GM18517 (cell line): Measurements from ENCODE around the gene STARD10.
"Not testable (repeated sequence)": the region's sequence is repeated elsewhere in the genome, so short reads cannot be mapped to it uniquely, and the experiment has no call there.

Experiments used
- ATAC-seq: cut with Tn5 transposase; IDR thresholded peaks from one replicate; pipeline ENCODE4 v1.9.1; 2021; ENCODE audit warnings: mild to moderate bottlenecking, moderate library complexity; ENCODE audit not compliant: unreplicated experiment

Gene STARD10

DNA sequence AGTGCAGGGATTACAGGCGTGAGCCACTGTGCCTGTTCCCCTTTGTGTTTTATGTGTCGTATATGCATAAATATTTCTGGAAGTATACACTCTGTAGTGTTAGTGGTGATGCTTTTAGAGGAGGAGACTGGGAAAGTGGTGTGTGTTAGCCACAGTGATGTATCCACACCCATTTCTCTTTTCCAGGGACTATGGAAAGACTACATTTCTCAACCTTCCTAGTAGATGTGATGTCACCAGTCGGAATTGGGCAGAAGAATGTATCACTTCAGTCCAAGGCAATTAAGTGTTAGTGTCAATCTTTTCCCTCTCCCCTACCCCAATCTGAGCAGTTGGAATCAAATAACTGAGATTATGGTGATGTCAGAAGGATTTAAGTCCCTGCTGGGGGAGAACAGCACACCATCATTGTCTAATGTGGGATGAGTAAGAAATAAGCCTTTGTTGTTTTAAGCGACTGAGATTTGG is 14.5 kb upstream of the STARD10 start:
- no peak for ATAC-seq

DNA sequence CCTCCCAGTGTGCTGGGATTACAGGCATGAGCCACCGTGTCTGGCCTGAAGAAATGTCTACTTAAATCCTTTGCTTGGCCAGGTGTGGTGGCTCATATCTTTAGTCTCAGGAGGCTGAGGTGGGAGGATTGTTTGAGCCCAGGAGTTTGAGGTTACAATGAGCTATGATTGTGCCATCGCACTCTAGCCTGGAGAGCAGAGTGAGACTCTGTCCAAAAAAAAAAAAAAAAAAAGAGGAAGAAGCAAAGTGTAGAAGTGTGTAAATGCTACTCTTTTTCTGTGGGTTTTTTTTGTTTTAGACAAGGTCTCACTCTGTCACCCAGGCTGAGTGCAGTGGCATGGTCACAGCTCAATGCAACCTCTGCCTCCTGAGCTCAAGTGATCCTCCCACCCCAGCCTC is 13.9 kb upstream of the STARD10 start:
- ATAC-seq, result no peak

DNA sequence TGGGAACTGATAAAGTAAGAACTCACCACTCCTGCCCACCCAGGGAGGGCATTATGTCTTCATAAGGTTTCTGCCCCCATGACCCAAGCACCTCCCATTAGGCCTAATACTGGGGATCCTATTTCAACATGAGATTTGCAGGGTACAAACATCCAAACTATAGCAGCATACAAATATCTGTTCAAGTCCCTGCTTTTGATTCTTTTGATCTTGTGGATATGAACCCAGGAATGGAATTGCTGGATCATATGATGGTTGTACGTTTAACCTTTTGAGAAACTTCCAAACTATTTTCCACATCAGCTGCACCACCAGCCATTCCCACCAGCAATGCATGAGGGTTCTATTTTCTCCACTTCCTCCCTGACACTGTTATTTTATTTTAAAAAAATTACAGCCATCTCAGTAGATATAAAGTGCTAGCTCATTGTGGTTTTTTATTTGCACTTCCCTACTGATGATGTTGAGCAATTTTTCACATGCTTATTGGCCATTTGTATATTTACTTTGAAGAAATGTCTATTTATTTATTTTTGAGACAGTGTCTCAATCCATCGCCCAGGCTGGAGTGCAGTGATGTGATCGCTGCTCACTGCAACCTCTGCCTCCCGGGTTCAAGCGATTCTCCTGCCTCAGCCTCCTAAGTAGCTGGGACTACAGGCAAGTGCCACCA is 13.3 kb upstream of the STARD10 start:
- ATAC-seq, result no peak

DNA sequence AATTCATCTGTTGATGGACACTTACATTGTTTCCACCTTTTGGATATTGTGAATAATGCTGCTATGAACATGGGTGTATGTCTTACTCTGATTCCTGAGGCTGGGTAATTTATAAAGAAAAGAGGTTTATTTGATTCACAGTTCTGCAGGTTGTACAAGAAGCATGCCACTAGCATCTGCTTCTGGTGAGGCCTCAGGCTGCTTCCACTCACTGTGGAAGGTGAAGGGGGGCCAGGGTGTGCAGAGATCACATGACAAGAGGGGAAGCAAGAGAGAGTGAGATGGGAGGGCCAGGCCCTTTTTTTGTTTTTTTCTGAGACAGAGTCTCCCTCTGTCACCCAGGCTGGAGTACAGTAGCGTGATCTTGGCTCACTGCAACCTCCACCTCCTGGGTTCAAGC is 12.5 kb upstream of the STARD10 start:
- ATAC-seq, result not testable (repeated sequence)

DNA sequence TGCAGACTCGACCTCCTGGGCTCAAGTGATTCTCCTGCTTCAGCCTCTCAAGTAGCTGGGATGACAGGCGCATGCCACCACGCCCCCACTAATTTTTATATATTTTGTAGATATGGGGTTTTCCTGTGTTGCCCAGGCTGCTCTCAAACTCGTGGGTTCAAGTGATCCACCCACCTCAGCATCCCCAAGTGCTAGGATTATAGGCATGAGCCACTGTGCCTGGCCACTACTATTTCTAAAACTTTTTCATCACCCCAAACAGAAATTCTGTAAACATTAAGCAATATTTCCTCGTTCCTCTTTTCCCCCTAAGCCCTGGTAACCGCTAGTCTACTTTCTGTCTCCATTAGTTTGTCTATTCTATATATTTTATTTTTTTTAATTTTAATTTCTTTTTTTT is 11.4 kb upstream of the STARD10 start:
- no peak for ATAC-seq

DNA sequence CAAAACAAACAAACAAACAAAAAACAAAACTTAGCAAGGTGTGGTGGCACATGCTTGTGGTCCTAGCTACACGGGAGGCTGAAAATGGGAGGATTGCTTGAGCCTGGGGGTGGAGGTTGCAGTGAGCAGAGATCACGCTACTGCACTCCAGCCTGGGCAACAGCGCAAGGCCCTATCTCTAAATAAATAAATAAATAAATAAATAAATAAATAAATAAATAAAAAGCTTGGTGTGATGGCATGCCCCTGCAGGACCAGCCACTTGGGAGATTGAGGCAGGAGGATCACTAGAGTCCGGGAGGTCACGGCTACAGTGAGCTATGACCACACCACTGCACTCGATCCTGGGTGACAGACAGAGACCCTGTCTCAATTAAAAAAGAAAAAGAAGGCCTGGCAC is 9.0 kb upstream of the STARD10 start:
- ATAC-seq, result no peak

DNA sequence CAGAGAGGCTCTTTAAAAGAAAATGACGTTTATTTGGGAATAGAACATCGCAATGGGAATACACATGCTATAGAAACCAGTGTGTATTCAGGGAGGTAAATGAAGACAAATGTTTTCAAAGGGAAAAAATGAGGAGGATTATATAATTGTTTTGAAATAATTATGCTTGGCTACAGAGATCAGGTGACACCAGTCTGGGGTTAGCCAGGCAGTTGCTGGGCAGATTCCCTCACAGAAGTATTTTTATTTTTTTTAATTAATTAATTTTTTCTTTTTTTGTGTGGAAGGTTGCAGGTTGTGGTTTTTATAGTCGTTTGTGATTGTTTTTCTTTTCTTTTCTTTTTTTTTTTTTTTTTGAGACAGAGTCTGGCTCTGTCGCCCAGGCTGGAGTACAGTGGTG is 5.6 kb upstream of the STARD10 start:
- ATAC-seq, result no peak

DNA sequence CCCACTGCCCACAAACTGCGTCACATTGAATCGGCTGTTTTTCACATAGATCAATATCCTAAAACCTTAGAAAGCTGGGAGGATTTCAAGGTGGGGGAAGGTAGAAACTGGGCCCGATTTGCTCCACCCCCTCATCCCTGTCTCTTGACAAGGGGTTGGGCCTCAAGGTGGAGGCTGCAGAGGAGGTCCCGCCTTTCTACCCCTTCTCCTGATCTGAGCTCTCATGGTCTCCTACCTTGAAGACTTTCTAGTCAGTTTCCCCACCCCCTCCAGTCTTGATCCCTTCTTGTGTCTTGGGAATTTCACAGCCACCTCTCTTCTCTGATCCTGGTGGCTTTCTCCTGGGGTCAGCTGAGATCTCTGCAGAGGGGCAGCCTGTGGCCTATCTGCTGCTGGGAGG is 4.5 kb upstream of the STARD10 start:
- ATAC-seq, result no peak

DNA sequence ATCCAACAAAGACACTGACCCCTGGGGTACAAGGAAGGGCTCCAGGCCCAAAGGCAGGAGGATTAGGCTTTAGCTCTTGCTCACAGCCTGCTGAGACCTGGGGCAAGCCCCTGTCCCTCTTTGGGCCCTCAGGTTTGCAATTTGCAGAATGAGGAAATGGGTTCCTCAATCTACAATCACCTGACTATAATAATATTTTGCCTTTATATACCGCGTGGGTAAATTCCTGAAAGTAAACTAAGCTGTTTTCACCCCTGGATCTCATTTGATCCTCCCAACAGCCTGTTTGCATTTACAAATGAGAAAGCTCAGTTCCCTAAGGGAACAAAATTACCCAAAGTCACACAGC is 797 bp downstream of the STARD10 start:
- no peak for ATAC-seq

DNA sequence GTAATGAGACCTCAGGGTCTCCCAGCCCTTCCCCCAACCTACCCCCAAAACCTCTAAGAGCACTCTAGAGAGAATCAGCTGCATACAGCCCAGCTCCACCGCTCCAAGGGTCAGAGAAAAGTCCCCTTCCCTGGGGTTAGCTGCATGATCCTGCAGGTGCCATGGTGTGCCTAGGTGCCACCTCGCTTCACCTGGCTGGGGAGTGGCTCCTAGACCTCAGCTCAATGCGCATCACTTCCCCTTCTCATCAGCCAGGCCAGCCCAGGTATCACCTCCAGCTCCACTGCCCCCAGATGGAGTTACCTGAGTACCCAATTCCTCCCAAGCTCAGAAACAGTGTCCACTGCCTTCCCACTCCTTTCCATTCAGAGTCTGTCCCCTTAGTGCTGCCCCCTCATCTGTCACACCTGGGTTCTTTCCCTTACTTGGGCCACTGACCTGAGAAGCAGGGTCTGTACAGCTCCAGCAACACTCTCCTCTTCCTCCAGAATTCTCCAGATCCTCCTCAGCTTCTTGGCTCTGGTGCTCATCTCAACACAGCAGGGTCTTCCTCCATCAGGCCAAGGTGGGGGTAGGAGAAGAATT is 1.3 kb downstream of the STARD10 start:
- no peak for ATAC-seq

DNA sequence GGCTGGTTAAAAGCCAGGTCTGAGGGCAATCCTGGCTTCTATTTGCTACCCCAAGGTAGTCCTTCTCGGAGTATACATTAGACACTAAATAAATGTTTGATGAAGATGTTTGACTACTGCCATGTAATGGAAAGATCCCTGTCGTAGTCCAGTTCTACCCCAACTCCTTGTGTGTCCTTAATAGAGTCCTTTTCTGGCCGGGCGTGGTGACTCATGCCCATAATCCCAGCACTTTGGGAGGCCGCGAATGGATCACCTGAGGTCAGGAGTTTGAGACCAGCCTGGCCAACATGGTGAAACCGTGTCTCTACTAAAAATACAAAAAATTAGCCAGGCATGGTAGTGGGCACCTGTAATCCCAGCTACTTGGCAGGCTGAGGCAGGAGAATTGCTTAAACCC is 2.6 kb downstream of the STARD10 start:
- not testable (repeated sequence) for ATAC-seq

DNA sequence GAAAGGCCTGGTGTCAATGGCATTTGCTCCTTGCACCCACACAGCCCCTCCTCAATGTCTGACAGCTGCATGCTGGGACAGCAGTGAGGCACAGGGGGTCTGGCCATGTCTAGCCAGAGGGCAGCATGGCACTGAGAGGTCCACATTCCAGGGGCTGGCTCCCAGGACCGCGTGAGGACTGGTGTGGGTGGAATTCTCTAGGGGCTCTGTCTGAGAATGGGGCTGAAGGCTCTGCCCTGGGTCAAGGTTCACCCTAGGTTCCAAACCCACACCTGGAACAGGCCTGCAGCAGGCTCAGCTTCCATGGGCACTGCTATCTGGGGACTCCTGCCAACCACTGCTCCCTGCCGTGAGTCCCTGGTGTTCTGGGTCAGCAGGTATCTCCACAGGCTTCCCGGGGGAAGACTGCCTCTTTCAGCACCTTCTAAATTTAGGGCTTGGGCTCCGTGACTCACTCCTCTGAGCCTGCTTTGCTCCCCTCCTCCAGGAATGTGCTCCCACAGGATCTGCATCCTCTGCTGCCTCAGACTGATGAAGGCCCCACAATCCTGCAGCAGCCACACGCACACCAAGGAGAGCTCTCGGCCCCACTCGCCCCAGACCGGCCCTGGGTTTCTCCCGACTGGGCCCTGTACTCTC is 4.2 kb downstream of the STARD10 start:
- no peak for ATAC-seq

DNA sequence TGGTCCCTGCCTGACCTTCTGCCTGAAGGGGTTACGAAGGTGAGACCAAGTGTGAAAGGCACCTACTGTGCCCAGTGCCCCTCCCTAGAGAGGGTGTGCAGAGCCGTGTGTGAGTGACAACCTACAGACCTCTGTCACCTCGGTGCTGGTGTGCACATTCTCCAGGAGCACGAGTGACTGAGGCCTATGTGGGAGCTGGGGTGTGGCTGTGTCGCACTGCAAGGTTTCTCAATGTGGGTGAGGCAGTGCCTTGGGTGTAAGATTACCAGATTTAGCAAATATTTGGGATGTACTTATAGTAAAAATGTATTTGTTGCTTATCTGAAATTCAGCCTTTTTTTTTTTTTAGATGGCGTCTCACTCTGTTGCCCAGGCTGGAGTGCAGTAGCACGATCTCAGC is 5.6 kb downstream of the STARD10 start:
- ATAC-seq, result no peak

DNA sequence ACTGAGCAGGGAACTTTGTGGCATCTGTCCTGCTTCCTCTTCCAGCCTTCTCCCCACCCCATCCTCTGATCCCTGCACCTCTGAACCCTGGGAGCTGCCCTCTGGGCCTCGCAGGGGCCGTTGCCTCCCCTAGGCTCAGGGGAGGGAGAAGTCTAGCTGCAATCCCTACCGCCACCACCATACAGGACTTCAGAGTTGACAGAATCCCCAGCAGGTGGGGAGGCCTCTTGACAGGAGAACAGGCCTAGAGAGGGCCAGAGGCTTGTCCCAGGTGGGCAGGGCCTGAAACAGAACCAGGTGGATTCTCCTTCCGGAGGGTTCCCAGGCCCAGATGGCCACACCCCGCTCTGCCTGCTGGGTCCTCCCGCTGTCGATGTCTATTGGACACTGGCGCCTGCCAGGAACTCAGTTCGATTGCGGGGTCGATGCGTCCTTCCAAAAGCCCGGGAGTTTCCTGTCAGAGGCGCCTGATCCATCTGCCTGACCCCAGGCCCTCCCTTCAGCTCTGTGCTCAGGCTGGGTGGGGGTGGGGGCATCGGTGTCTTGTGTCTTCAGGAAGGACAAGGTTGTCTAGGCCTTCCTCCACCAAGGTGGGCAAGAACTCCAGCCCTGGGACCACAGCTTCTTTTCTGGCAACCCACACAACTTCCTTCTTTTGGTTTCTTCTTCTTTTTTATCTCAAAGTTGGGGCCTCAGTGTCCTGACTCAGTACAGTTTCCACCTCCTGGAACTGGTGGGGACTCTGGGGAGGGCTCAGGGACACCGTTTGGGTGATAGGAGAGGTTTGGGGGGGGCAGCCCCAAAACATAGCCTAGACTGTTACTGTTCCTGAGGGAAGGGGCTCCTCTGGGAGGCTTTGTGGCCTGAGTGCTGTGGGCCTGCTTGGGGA is 6.4 kb downstream of the STARD10 start:
- no peak for ATAC-seq

DNA sequence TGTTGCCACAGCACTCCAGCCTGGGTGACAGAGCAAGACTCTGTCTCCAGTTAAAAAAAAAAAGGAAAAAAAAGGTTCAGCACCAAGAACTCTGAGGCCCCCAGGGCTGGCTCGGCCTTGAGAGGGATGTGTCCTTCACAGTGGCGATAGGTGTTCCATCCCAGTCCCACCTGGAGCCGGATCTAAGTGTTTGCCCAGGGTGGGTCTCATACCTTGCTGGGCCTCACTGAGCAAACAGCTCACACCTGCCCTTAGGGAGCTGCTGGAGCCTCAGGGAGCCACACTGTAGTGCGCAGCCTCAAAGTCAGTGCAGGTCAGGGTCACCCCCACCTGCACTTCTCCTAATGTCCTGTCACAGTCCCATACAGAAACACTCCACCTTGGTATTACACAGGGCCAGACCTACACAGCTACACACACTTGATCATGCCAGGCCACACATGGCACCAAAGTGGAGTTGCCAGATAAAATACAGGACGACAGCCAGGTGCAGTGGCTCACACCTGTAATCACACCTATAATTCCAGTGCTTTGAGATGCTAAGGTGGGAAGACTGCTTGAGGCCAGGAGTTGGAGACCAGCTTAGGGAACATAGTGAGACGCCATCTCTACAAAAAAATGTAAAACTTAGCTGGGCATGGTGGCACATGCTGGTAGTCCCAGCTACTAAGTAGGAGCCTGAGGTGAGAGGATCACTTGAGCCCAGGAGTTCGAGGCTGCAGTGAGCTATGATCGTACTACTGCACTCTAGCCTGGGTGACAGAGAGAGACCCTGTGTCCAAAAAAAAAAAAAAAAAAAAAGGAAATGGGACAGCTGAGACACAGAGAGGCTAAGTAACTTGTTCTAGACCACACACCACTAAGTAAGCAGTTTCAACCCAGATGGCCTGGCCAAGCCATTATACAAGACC is 7.3 kb downstream of the STARD10 start:
- ATAC-seq, result no peak

DNA sequence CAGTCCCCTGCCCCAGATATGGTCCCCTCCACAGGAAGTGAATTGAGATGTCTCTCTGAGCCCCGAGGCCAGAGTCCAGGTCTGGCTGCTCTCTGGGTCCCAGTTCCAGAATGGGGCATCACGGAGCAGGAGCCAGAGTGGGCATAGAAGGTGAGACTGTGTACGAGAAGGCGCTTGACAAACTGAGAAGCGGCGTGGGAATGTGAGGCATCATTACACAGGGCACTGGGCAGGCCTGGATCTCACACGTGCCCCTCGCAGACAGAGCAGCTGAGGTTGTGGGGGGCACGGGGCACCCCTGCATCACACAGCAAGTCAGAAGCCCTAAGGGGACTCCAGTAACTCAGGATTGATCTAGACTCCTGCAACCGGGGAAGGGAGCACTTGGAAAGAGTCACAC is 9.2 kb downstream of the STARD10 start:
- ATAC-seq, result no peak

DNA sequence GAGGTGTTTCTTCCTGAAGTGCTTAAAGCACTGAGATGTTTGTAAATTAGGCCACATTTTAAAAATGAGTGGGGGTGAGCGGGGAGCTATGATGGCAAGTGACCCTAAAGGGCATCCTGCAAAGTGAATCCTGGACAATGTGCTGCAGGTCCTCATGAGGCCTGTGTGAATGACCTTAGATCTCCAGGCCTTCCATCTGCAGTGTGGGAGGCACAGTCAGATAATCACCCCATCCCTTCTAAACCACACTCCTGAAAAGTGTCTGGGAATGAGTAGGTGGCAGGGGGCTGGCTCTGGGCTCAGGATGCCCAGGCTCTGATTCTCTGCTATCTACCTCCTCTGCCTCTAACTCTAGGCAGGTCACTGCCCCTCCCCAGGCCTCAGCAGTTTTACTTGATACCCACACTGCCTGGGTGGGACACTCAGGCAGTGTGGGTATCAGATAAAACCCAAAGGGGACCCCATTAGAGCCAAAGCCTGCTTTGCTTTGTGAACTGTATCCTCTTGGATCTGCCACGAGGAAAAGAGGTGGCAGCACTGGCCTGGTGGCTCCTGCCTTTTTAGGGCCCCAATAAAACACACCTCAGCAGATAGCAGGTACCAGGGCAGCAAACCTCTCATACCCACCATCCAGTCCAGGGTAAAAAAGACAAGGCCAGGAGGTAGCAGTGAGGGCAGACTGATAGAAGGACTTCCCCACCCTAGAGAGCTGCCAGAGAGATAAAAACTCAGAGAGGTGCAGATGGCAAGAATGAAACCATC is 10.5 kb downstream of the STARD10 start:
- no peak for ATAC-seq

DNA sequence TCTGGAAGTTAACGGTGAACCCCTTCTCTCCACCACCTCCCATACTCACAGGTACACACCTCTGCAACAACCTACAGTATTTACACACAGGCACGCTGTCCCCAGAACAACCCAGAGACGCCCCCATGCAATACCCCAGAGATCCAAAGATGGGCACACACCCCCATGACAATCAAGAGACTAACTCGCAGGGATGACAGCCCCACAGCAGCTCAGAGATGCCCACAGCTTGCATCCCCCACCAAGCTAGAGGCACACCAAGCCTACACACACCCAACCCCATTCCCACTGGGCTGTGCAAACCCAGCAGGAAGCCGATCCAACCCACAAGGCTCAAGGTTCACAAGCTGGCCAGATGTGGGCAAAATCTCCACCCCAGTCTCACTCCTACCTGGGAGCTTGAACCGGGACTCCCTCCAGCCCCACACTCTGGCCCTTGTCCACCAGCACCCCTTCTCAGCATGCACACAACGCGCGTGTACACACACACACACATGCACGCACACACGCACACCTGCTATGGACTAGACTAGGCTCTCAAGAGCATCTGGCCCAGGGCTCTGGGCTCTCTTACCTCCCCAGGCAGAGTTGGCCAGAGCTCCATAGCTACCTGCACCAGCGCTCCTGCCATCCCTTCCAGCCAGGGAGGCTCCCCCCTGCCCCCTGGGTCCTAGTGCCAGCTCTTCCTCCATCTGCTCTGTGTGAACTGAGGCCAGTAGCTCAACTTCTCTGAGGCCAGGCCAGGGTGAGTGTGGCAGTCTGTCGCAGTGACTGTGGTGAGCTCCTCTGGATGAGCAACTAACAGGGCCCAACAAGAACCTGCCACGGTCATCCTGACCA is 11.5 kb downstream of the STARD10 start:
- ATAC-seq, result no peak
